Progenitor cell of endocrine pancreas (in vitro differentiated cells): ENCODE measurements around the gene CTNNA3. TPM values are rescaled to one million over a fixed set of nuclear protein-coding genes. Genes with fewer than 3 reads are reported as not detected.

Experiments used
- DNase-seq: peaks from one replicate; pipeline ENCODE4 v3.0.0; 2021; ENCODE audit warnings: low spot score; ENCODE audit not compliant: unreplicated experiment
- H3K27ac Mint-ChIP-seq: 2 replicates; pipeline ENCODE4 v1.8.0; 2021; ENCODE audit warnings: mild to moderate bottlenecking, moderate library complexity, mixed read lengths
- H3K27me3 Mint-ChIP-seq: 2 replicates; pipeline ENCODE4 v1.8.0; 2021; ENCODE audit warnings: mixed read lengths
- H3K36me3 Mint-ChIP-seq: 2 replicates; pipeline ENCODE4 v1.8.0; 2022; ENCODE audit warnings: mixed read lengths; ENCODE audit not compliant: insufficient read depth
- H3K4me1 Mint-ChIP-seq: 2 replicates; pipeline ENCODE4 v1.8.0; 2021; ENCODE audit warnings: low read depth, mixed read lengths
- H3K4me3 Mint-ChIP-seq: 2 replicates; pipeline ENCODE4 v1.8.0; 2021; ENCODE audit warnings: low read depth, mild to moderate bottlenecking, moderate library complexity, mixed read lengths
- H3K9me3 Mint-ChIP-seq: 2 replicates; pipeline ENCODE4 v1.8.0; 2021; ENCODE audit warnings: low read depth, mixed read lengths
- CTCF ChIP-seq: fragments of 200-600 bp; sonication (generic); IDR thresholded peaks from one replicate; pipeline ENCODE4 v1.5.0; 2021; ENCODE audit warnings: antibody characterized with exemption, mild to moderate bottlenecking; ENCODE audit not compliant: unreplicated experiment
- total RNA-seq: library from RNA; stranded (reverse); gene quantifications from 2 replicates; pipeline ENCODE4 v1.2.1, GENCODE V29; 2021

CTNNA3 gene
- total RNA-seq, 1 donor from 2014 or later: 1.7 TPM

DNA sequence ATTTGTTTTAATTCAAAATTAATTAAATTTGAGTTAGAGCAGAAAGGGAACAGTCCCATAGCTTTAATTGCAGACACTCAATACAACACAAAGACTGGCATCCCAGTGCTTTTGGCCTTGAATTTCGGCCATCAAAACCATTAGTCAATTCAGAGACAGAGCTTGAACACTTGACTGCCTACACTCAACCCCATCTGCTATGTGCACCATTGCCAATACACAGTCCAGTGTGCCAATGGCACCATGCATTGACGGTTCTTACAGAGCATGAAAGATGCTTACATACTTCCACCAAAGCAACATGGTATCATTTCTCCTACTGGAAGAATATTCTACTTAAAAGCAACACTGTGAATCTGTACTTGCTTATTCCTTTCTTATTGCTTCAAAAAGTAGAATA is 813.7 kb downstream of the CTNNA3 start:
- TF ChIP-seq CTCF: no peak
- no peak for DNase-seq
- Mint-ChIP-seq H3K4me3 (no peak overlapping the region), H3K36me3 (no peaks in the 10 kb centered on the region), H3K4me1 (no peaks in the 10 kb centered on the region), H3K9me3 (no peaks in the 10 kb centered on the region), H3K27me3 (no peaks in the 10 kb centered on the region), H3K27ac (no peak overlapping the region)

- Mint-ChIP-seq H3K4me3 (no peak overlapping the region), H3K27ac (no peak overlapping the region)
Observed at GRCh38 chr10:66881814-66882213, 814.2 kb downstream of the CTNNA3 start.

DNA sequence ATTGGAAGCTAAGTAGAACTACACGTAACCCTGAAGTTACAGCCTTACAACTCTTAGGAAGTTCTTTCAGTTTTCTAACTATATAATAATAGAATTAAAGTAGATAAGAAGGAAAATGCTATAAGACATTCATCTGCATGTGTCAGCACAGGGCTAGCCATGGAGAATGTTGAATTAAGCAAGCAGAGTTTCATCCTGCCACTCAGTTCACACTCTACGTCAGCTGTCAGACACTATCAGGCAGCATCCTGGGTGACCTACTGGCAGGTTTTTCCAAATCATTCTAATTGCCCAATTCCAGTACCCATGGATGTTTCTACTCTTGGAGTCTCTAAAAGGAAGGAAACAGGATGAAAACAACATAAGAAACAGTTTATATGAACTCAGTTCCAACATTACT is 815.2 kb downstream of the CTNNA3 start:
- no peaks in the 10 kb centered on the region for H3K36me3 Mint-ChIP-seq
- DNase-seq: no peak
- no peak for TF ChIP-seq CTCF
- H3K27ac Mint-ChIP-seq: no peak overlapping the region
- H3K27me3 Mint-ChIP-seq: no peaks in the 10 kb centered on the region
- H3K4me3 Mint-ChIP-seq: no peak overlapping the region
- H3K4me1 Mint-ChIP-seq: no peaks in the 10 kb centered on the region
- no peaks in the 10 kb centered on the region for H3K9me3 Mint-ChIP-seq

More at GRCh38 chr10:66881814-66882213, 814.2 kb downstream of the CTNNA3 start:
- no peak for DNase-seq
- Mint-ChIP-seq H3K27me3 (no peaks in the 10 kb centered on the region), H3K36me3 (no peaks in the 10 kb centered on the region), H3K4me1 (no peaks in the 10 kb centered on the region), H3K9me3 (no peaks in the 10 kb centered on the region)
- TF ChIP-seq CTCF: no peak

- H3K9me3 Mint-ChIP-seq: no peaks in the 10 kb centered on the region
- no peaks in the 10 kb centered on the region for H3K36me3 Mint-ChIP-seq
- no peak for TF ChIP-seq CTCF
- H3K27me3 Mint-ChIP-seq: no peaks in the 10 kb centered on the region
- H3K27ac Mint-ChIP-seq: no peak overlapping the region
- DNase-seq: no peak
- no peaks in the 10 kb centered on the region for H3K4me1 Mint-ChIP-seq
- H3K4me3 Mint-ChIP-seq: no peak overlapping the region
Observed at GRCh38 chr10:66880292-66880691, 815.7 kb downstream of the CTNNA3 start.

DNA sequence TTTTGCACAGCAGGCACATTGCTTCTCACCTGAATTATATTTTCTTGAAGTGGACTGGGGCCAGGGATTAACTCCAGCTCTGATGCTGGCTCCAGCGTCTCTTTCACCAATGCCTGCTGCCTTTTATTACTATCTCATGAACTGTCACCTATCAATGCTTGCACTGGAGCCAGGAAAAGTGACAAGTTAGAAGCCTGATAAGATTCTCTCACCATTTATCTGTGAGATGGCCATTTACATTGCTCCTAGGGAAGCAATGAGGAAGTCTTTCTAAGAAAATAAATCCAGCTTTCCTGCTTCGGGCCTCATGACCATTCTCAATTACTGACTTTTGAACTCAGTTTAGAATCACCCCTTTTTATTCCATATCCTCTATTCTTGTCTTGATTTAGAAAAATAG is 818.6 kb downstream of the CTNNA3 start:
- no peak overlapping the region for H3K27ac Mint-ChIP-seq
- no peaks in the 10 kb centered on the region for H3K36me3 Mint-ChIP-seq
- no peak for TF ChIP-seq CTCF
- H3K4me1 Mint-ChIP-seq: no peaks in the 10 kb centered on the region
- no peaks in the 10 kb centered on the region for H3K9me3 Mint-ChIP-seq
- no peak for DNase-seq
- no peak overlapping the region for H3K4me3 Mint-ChIP-seq
- no peaks in the 10 kb centered on the region for H3K27me3 Mint-ChIP-seq
